Measurements from ENCODE around the gene SLC35E3. TPM values are rescaled to one million over a fixed set of nuclear protein-coding genes. Genes with fewer than 3 reads are reported as not detected.
A peak's percentile ranks its signal among the peaks of the same experiment; 100 is the strongest.

Gene SLC35E3
- total RNA-seq, 2 donors from 2014 or later: 0.95 to 14.1 TPM

DNA sequence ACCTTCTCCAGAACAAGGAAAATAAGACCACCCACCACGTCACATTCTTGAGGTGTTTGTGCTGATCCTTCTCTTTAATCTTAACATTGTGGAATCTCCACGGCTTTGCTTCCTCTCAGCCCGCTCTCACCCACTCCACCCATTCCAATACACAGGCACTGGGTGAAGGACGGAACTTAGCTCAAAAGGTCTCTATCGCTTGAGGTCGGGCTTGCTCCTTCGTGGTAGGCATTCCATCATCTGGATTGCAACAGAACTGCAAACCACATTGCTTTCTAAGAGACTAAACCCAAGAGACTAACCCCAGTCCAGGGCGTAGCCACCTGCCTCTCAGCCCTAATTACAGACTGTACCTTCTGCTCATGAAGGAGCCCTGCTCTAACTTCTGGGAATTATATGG, 38.0 kb downstream of the SLC35E3 start:
- ATAC-seq (ENCODE audit: insufficient number of reproducible peaks, low FRiP score, low read depth) (no peak), DNase-seq (ENCODE audit: low spot score) (no peak)
- Histone ChIP-seq H3K9me3 (no peaks in the 10 kb centered on the region), H3K36me3 (no peaks in the 10 kb centered on the region), H3K4me1 (ENCODE audit: control insufficient read depth in 1 of 2, low read depth in 2 of 2) (peaks cover 6 to 8% of the 10 kb centered on the region in 2 donors), H3K4me3 (no peak overlapping the region), H3K27me3 (replicated peaks; ENCODE audit: insufficient read depth) (no peaks in the 10 kb centered on the region), H3K27ac (no peak overlapping the region)
- TF ChIP-seq CTCF (IDR thresholded peaks at IDR 0.05): no peak

DNA sequence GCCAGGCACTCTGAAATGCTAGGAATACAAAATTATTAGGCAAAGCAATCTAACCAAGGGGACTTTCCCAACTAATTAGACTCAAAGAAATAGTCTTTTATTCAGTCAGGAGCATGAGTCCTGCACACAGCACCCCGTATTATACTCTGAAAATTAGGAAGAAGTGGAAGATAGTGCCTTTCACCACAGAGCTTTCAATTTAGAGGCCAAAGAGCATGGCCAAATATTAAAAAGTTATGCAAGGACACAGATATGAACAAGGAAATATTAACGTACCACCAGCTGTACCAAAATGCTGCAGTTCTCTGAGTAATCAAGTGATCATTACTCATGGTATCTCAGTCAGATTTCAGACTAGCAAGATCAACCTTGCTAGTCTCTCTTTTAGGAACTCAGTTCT, 39.4 kb downstream of the SLC35E3 start:
- no peaks in the 10 kb centered on the region for H3K36me3 ChIP-seq
- H3K27me3 ChIP-seq (replicated peaks; ENCODE audit: insufficient read depth): no peaks in the 10 kb centered on the region
- H3K9me3 ChIP-seq: no peaks in the 10 kb centered on the region
- DNase-seq (ENCODE audit: low spot score): no peak
- no peak overlapping the region for H3K27ac ChIP-seq
- H3K4me1 ChIP-seq (ENCODE audit: control insufficient read depth in 1 of 2, low read depth in 2 of 2): peaks cover 6 to 8% of the 10 kb centered on the region in 2 donors
- no peak for ATAC-seq (ENCODE audit: insufficient number of reproducible peaks, low FRiP score, low read depth)
- no peak for TF ChIP-seq CTCF (IDR thresholded peaks at IDR 0.05)
- no peak overlapping the region for H3K4me3 ChIP-seq

DNA sequence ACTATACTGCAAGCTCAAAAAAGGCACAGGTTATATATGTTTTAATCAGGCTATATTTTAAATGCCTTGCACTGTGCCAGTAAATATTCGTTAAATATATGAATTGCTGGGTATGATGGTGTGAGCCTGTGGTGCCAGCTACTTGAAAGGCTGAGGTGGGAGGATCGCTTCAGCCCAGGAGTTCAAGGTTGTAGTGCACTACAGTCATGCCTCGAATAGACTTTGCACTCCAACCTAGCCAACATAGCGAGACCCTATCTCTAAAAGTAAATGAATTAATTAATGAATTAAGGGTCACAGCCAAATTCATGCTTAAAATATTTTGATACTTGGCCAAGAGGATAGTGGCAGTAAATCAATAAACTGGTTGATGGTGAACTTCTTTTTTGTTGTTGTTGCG, 39.8 kb downstream of the SLC35E3 start:
- H3K27me3 ChIP-seq (replicated peaks; ENCODE audit: insufficient read depth): no peaks in the 10 kb centered on the region
- TF ChIP-seq CTCF (IDR thresholded peaks at IDR 0.05): no peak
- ATAC-seq (ENCODE audit: insufficient number of reproducible peaks, low FRiP score, low read depth) (no peak), DNase-seq (ENCODE audit: low spot score) (no peak)
- peaks cover 6 to 8% of the 10 kb centered on the region in 2 donors for H3K4me1 ChIP-seq (ENCODE audit: control insufficient read depth in 1 of 2, low read depth in 2 of 2)
- H3K36me3 ChIP-seq: no peaks in the 10 kb centered on the region
- H3K9me3 ChIP-seq: no peaks in the 10 kb centered on the region
- no peak overlapping the region for H3K27ac ChIP-seq
- no peak overlapping the region for H3K4me3 ChIP-seq

- Histone ChIP-seq H3K9me3 (no peaks in the 10 kb centered on the region), H3K27ac (peak overlapping the region; percentile 5 to 59), H3K4me3 (no peak overlapping the region), H3K27me3 (replicated peaks; ENCODE audit: insufficient read depth) (no peaks in the 10 kb centered on the region), H3K4me1 (ENCODE audit: control insufficient read depth in 1 of 2, low read depth in 2 of 2) (peaks cover 6 to 8% of the 10 kb centered on the region in 2 donors), H3K36me3 (no peaks in the 10 kb centered on the region)
- no peak for ATAC-seq (ENCODE audit: insufficient number of reproducible peaks, low FRiP score, low read depth)
- no peak for DNase-seq (ENCODE audit: low spot score)
- TF ChIP-seq CTCF (IDR thresholded peaks at IDR 0.05): no peak
Measured at GRCh38 chr12:68786929-68787328, 41.0 kb downstream of the SLC35E3 start.

DNA sequence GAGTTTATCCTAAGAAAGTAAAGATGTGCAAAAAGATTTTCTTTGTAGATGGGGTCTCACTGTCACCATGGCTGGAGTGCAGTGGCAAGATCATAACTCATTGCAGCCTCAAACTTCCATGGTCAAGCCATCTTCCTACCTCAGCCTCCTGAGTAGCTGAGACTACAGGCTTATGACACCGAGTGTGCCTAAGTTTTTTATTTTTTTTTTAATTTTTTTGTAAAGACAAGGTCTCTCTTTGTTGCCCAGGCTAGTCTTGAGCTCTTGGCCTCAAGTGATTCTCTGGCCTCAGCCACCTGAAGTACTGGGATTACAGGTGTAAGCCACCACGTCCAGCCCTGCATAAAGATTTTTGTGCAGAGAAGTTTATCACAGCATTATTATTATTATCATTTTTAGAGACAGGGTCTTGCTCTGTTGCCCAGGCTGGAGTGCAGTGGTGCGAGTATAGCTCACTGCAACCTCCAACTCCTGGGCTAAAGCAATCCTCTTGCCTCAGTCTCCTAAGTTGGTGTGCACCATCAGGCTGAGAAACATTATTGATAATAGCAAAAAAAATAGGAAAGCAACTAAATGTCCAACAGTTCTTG, 42.7 kb downstream of the SLC35E3 start:
- no peaks in the 10 kb centered on the region for H3K9me3 ChIP-seq
- H3K27me3 ChIP-seq (replicated peaks; ENCODE audit: insufficient read depth): no peaks in the 10 kb centered on the region
- H3K4me3 ChIP-seq: no peak overlapping the region
- DNase-seq (ENCODE audit: low spot score) (no peak), ATAC-seq (ENCODE audit: insufficient number of reproducible peaks, low FRiP score, low read depth) (no peak)
- no peaks in the 10 kb centered on the region for H3K36me3 ChIP-seq
- H3K27ac ChIP-seq: no peak overlapping the region
- TF ChIP-seq CTCF (IDR thresholded peaks at IDR 0.05): no peak
- H3K4me1 ChIP-seq (ENCODE audit: control insufficient read depth in 1 of 2, low read depth in 2 of 2): peaks cover 6 to 8% of the 10 kb centered on the region in 2 donors
